Sigmoid colon (tissue), 7 donors: ENCODE measurements around the gene ADH4. TPM values are rescaled to one million over a fixed set of nuclear protein-coding genes. Genes with fewer than 3 reads are reported as not detected.

Experiments
- DNase-seq: peaks from one replicate; pipeline ENCODE4 v3.0.0-alpha.2; 2019
- H3K27ac ChIP-seq, 4 donors: fragments of 200-600 bp; sonication (generic); one replicate each; pipeline ENCODE4 v1.5.1; 2016 to 2019; ENCODE audit warnings: mild to moderate bottlenecking in 1 of 4
- H3K27me3 ChIP-seq, 3 donors: fragments of 200-600 bp; sonication (generic); one replicate each; pipeline ENCODE4 v1.5.1; 2019; ENCODE audit warnings: mild to moderate bottlenecking in 1 of 3
- H3K36me3 ChIP-seq, 4 donors: fragments of 200-600 bp; sonication (generic); one replicate each; pipeline ENCODE4 v1.5.1; 2016 to 2019
- H3K4me1 ChIP-seq, 4 donors: fragments of 200-600 bp; sonication (generic); one replicate each; pipeline ENCODE4 v1.5.1; 2017 to 2019
- H3K4me3 ChIP-seq, 4 donors: fragments of 200-600 bp; sonication (generic); one replicate each; pipeline ENCODE4 v1.5.1; 2017 to 2019; ENCODE audit warnings: mild to moderate bottlenecking in 2 of 4, moderate library complexity in 1 of 4
- H3K9me3 ChIP-seq, 4 donors: fragments of 200-600 bp in 3 of 4; sonication (generic) in 3 of 4; one replicate each; pipeline versions ENCODE4 v1.5.1 to v1.6.1; 2013 to 2019
- CTCF ChIP-seq, 4 experiments: fragments of 450-650 bp in 3 of 4; fragments of 200-600 bp in 1 of 4; IDR thresholded peaks; one replicate each; pipeline ENCODE4 v1.5.1; 2016 to 2019; ENCODE audit warnings: antibody characterized with exemption in 4 of 4, mild to moderate bottlenecking in 3 of 4, moderate library complexity in 2 of 4
- EP300 ChIP-seq, 4 donors: sonication (generic); formaldehyde crosslinking; IDR thresholded peaks; one replicate each; pipeline ENCODE4 v1.6.1; 2017; ENCODE audit warnings: antibody characterized with exemption in 4 of 4
- POLR2A ChIP-seq, 2 donors: fragments of 450-650 bp; IDR thresholded peaks; one replicate each; pipeline ENCODE4 v1.6.1; 2016; ENCODE audit warnings: antibody characterized with exemption in 2 of 2, mild to moderate bottlenecking in 2 of 2, moderate library complexity in 2 of 2
- POLR2AphosphoS5 ChIP-seq, 4 donors: sonication (generic); formaldehyde crosslinking; IDR thresholded peaks; one replicate each; pipeline ENCODE4 v1.6.1; 2017; ENCODE audit warnings: antibody characterized with exemption in 4 of 4
- WGBS, 2 donors: extraction: QIAGEN DNeasy Blood & Tissue Kit; methylation state at CpG; one replicate each; pipeline ENCODE4 v1.1.7; 2013; 5-methylcytosine and 5-hydroxymethylcytosine counted together
- intact Hi-C: fragments of 100-400 bp; cut with DNase I; formaldehyde crosslinking; loops from one replicate; pipeline ENCODE4 v1.15.1; 2023
- polyA plus RNA-seq, 3 donors: library from polyadenylated mRNA; stranded (reverse); fragments of 200-250 nt; gene quantifications; one replicate each; pipeline ENCODE4 v1.2.3, GENCODE V29; 2013
- total RNA-seq, 4 donors: library from RNA; depleted of rRNA; stranded (reverse); fragments of >200 nt; gene quantifications; one replicate each; pipeline ENCODE4 v1.1.0, GENCODE V29; 2016
- donor health status: healthy with polysubstance abuse.
- donor health status: Bipolar disorder and iron deficiency.
- donor health status: healthy.

Gene ADH4
- total and polyA plus RNA-seq, 7 donors = 0.71 to 1.4 (median 1.1) TPM; not detected in 3

- H3K4me3 ChIP-seq = no peak overlapping the region
- peaks cover 0 to 2% (median 0%) of the 10 kb centered on the region in 4 donors for H3K9me3 ChIP-seq
- H3K4me1 ChIP-seq = no peaks in the 10 kb centered on the region
- no peaks in the 10 kb centered on the region for H3K36me3 ChIP-seq
- no peaks in the 10 kb centered on the region for H3K27me3 ChIP-seq
- TF ChIP-seq CTCF (IDR thresholded peaks at IDR 0.05) = no peak
- TF ChIP-seq EP300 (IDR thresholded peaks at IDR 0.05) = no peak
- TF ChIP-seq POLR2AphosphoS5 (IDR thresholded peaks at IDR 0.05) = no peak
- no peak for TF ChIP-seq POLR2A (IDR thresholded peaks at IDR 0.05)
- intact Hi-C loops = no loop called here
- H3K27ac ChIP-seq = no peak overlapping the region
- DNase-seq = no peak
- 97% methylated on average over 3 of the region's 3 CpGs for WGBS, 2 donors
Observed at GRCh38 chr4:99161373-99162099, 17.4 kb upstream of the ADH4 start.

- no peak overlapping the region for H3K4me3 ChIP-seq
- H3K9me3 ChIP-seq = no peaks in the 10 kb centered on the region
- 13 to 63% methylated on average over 1 of the region's 1 CpG for WGBS, 2 donors
- no peak overlapping the region for H3K27ac ChIP-seq
- no peak for TF ChIP-seq POLR2A (IDR thresholded peaks at IDR 0.05)
- TF ChIP-seq EP300 (IDR thresholded peaks at IDR 0.05) = no peak
- TF ChIP-seq CTCF (IDR thresholded peaks at IDR 0.05) = no peak
- TF ChIP-seq POLR2AphosphoS5 (IDR thresholded peaks at IDR 0.05) = no peak
- no peak for DNase-seq
- intact Hi-C loops = no loop called here
- no peaks in the 10 kb centered on the region for H3K36me3 ChIP-seq
- no peaks in the 10 kb centered on the region for H3K4me1 ChIP-seq
- H3K27me3 ChIP-seq = no peaks in the 10 kb centered on the region
Observed at GRCh38 chr4:99159699-99160098, 15.6 kb upstream of the ADH4 start.

- H3K4me1 ChIP-seq = no peaks in the 10 kb centered on the region
- H3K27me3 ChIP-seq = no peaks in the 10 kb centered on the region
- H3K9me3 ChIP-seq = no peaks in the 10 kb centered on the region
- TF ChIP-seq POLR2A (IDR thresholded peaks at IDR 0.05) = no peak
- TF ChIP-seq CTCF (IDR thresholded peaks at IDR 0.05) = no peak
- no peak for TF ChIP-seq EP300 (IDR thresholded peaks at IDR 0.05)
- no peak for TF ChIP-seq POLR2AphosphoS5 (IDR thresholded peaks at IDR 0.05)
- H3K36me3 ChIP-seq = no peaks in the 10 kb centered on the region
- no peak for DNase-seq
- WGBS, 2 donors = 10 to 57% methylated on average over 3 of the region's 3 CpGs
- intact Hi-C loops = no loop called here
- no peak overlapping the region for H3K4me3 ChIP-seq
- no peak overlapping the region for H3K27ac ChIP-seq
Observed at GRCh38 chr4:99157478-99157935, 13.4 kb upstream of the ADH4 start.

GRCh38 chr4:99156992-99157391, 12.9 kb upstream of the ADH4 start:
- no peak overlapping the region for H3K4me3 ChIP-seq
- no peak for DNase-seq
- 3 to 55% methylated on average over 1 of the region's 1 CpG for WGBS, 2 donors
- intact Hi-C loops = no loop called here
- no peaks in the 10 kb centered on the region for H3K4me1 ChIP-seq
- no peaks in the 10 kb centered on the region for H3K9me3 ChIP-seq
- no peaks in the 10 kb centered on the region for H3K36me3 ChIP-seq
- H3K27ac ChIP-seq = no peak overlapping the region
- TF ChIP-seq CTCF (IDR thresholded peaks at IDR 0.05) (no peak), POLR2AphosphoS5 (IDR thresholded peaks at IDR 0.05) (no peak), EP300 (IDR thresholded peaks at IDR 0.05) (no peak), POLR2A (IDR thresholded peaks at IDR 0.05) (no peak)
- H3K27me3 ChIP-seq = no peaks in the 10 kb centered on the region
